CD4-positive, CD25-positive, alpha-beta regulatory T cell (primary cell): Measurements from ENCODE around the gene SEPTIN3. TPM values are rescaled to one million over a fixed set of nuclear protein-coding genes. Genes with fewer than 3 reads are reported as not detected.

Experiments
- ATAC-seq, 2 donors: fragments of 150-1000 bp; cut with Tn5 transposase; one replicate each; pipeline ENCODE4 v1.10.0; 2021; ENCODE audit warnings: low read depth in 2 of 2, moderate number of reproducible peaks in 2 of 2, moderate library complexity in 1 of 2
- DNase-seq, 3 donors: peaks; one replicate each; pipeline versions ENCODE4 v3.0.0 to v3.0.0-alpha.2; 2012 to 2022; ENCODE audit warnings: mixed read lengths in 1 of 3
- H3K27ac ChIP-seq: one replicate; pipeline ENCODE4 v1.7.0; 2013; ENCODE audit warnings: mild to moderate bottlenecking, low read length; ENCODE audit not compliant: insufficient read depth, poor library complexity, severe bottlenecking
- H3K27me3 ChIP-seq: one replicate; pipeline ENCODE4 v1.7.0; 2013; ENCODE audit warnings: low read length; ENCODE audit not compliant: control insufficient read depth, insufficient read depth
- H3K36me3 ChIP-seq: one replicate; pipeline ENCODE4 v1.7.0; 2013; ENCODE audit warnings: mild to moderate bottlenecking, low read length, moderate library complexity; ENCODE audit not compliant: control insufficient read depth, insufficient read depth
- H3K4me1 ChIP-seq: 2 replicates; pipeline ENCODE4 v1.7.0; 2013; ENCODE audit warnings: mild to moderate bottlenecking, low read length; ENCODE audit not compliant: insufficient read depth, control insufficient read depth, poor library complexity, severe bottlenecking
- H3K4me3 ChIP-seq: one replicate; pipeline ENCODE4 v1.7.0; 2013; ENCODE audit warnings: low read depth, mild to moderate bottlenecking, low read length, moderate library complexity
- H3K9me3 ChIP-seq, 2 experiments: 1 replicate in 1 of 2; 2 replicates in 1 of 2; pipeline ENCODE4 v1.7.0; 2013; ENCODE audit warnings: low read length in 2 of 2, mild to moderate bottlenecking in 1 of 2, moderate library complexity in 1 of 2; ENCODE audit not compliant: control insufficient read depth in 2 of 2
- H3K27ac Mint-ChIP-seq, 3 donors: one replicate each; pipeline ENCODE4 v1.8.0; 2020 to 2022; ENCODE audit warnings: mild to moderate bottlenecking in 3 of 3, mixed read lengths in 3 of 3, moderate library complexity in 2 of 3
- H3K27me3 Mint-ChIP-seq: one replicate; pipeline ENCODE4 v1.8.0; 2022; ENCODE audit warnings: mild to moderate bottlenecking, mixed read lengths
- H3K36me3 Mint-ChIP-seq: one replicate; pipeline ENCODE4 v1.8.0; 2020; ENCODE audit warnings: mixed read lengths
- H3K4me1 Mint-ChIP-seq, 4 donors: one replicate each; pipeline ENCODE4 v1.8.0; 2020 to 2022; ENCODE audit warnings: mixed read lengths in 4 of 4, mild to moderate bottlenecking in 1 of 4
- H3K4me3 Mint-ChIP-seq, 4 donors: one replicate each; pipeline ENCODE4 v1.8.0; 2020 to 2022; ENCODE audit warnings: mild to moderate bottlenecking in 4 of 4, mixed read lengths in 4 of 4, moderate library complexity in 3 of 4
- H3K9me3 Mint-ChIP-seq, 7 donors: one replicate each; pipeline ENCODE4 v1.8.0; 2020 to 2022; ENCODE audit warnings: mixed read lengths in 7 of 7, mild to moderate bottlenecking in 3 of 7, moderate library complexity in 2 of 7
- polyA plus RNA-seq, 4 donors: library from polyadenylated mRNA; unstranded; fragments of 300-500 nt; fragmentation: Illumina TruSeq; gene quantifications; one replicate each; pipeline ENCODE4 v1.2.3, GENCODE V29; 2021
- total RNA-seq: library from RNA; stranded (reverse); gene quantifications from one replicate; pipeline ENCODE4 v1.2.3, GENCODE V29; 2022

Gene SEPTIN3, protein sequence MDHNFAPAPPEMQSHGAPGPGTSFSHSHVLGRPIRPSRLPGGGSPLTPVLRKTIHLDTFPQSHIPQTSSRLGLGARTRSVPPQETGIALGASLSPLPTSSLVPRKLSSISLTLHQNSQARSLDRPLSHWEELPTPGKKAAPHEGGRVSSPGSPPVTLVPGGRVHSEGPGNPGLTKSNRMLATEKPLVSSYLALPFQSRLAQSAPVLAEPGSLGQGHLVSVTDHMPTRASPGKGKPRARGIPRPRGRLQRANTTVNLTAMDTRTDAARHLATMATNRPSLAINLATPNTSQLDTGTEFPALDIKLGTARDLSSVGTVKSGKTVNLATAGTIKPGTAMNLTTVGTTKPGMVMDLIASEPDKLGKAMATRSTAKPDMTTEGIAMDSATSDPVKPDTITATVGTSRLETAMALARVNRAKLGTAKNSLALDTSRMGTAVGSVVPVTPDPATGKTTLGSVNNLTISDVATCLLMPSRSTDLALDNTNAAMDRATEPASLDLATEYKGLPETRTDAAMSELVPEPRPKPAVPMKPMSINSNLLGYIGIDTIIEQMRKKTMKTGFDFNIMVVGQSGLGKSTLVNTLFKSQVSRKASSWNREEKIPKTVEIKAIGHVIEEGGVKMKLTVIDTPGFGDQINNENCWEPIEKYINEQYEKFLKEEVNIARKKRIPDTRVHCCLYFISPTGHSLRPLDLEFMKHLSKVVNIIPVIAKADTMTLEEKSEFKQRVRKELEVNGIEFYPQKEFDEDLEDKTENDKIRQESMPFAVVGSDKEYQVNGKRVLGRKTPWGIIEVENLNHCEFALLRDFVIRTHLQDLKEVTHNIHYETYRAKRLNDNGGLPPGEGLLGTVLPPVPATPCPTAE
- total RNA-seq: 0.67 TPM
- polyA plus RNA-seq: under 1 TPM in 3 of 4 donors, not detected in 1; 0.11 to 0.49 (median 0.39) TPM

GRCh38 chr22:41969110-41969646 is at the start of gene SEPTIN3:
SEPTIN3 (plus strand) TSS chr22:41969443; CDS start chr22:41971493, 2,050 bp downstream.
- no peaks in the 10 kb centered on the region for H3K9me3 Mint-ChIP-seq
- peaks cover 0 to 9% (median 4%) of the 10 kb centered on the region in 4 donors for H3K4me1 Mint-ChIP-seq
- no peaks in the 10 kb centered on the region for H3K27me3 ChIP-seq
- H3K27me3 Mint-ChIP-seq: peaks cover 23% of the 10 kb centered on the region
- H3K27ac Mint-ChIP-seq: no peak within 1 kb of the TSS
- no peaks in the 10 kb centered on the region for H3K36me3 ChIP-seq
- no peak within 1 kb of the TSS for H3K27ac ChIP-seq
- DNase-seq: no peak
- H3K4me1 ChIP-seq: no peaks in the 10 kb centered on the region
- H3K9me3 ChIP-seq: no peaks in the 10 kb centered on the region
- H3K36me3 Mint-ChIP-seq: no peaks in the 10 kb centered on the region
- ATAC-seq: no peak
- no peak within 1 kb of the TSS for H3K4me3 ChIP-seq
- H3K4me3 Mint-ChIP-seq: peak within 1 kb of the TSS in 2 of 4 donors; percentile 16 to 53

- Histone ChIP-seq H3K4me1 (peaks cover 28% of the 10 kb centered on the region), H3K36me3 (no peaks in the 10 kb centered on the region), H3K27me3 (peaks cover 5% of the 10 kb centered on the region), H3K9me3 (no peaks in the 10 kb centered on the region), H3K4me3 (no peak overlapping the region), H3K27ac (no peak overlapping the region)
- no peaks in the 10 kb centered on the region for H3K36me3 Mint-ChIP-seq
- ATAC-seq (no peak), DNase-seq (no peak)
- H3K9me3 Mint-ChIP-seq: no peaks in the 10 kb centered on the region
- peak overlapping the region; percentile 16 to 79 (median 66) for H3K4me3 Mint-ChIP-seq
- peaks cover 43% of the 10 kb centered on the region for H3K27me3 Mint-ChIP-seq
- H3K4me1 Mint-ChIP-seq: peaks cover 0 to 40% (median 9%) of the 10 kb centered on the region in 4 donors
- H3K27ac Mint-ChIP-seq: peak overlapping the region in 1 of 3 donors; percentile 81
These were observed 48.8 kb upstream of the SEPTIN3 start for GRCh38 chr22:41920271-41920976.

- no peaks in the 10 kb centered on the region for H3K9me3 ChIP-seq
- ATAC-seq (no peak), DNase-seq (no peak)
- H3K27me3 Mint-ChIP-seq: peaks cover 30% of the 10 kb centered on the region
- H3K36me3 Mint-ChIP-seq: no peaks in the 10 kb centered on the region
- H3K4me3 Mint-ChIP-seq: peak overlapping the region in 2 of 4 donors; percentile 38 to 67
- peaks cover 0 to 37% (median 6%) of the 10 kb centered on the region in 4 donors for H3K4me1 Mint-ChIP-seq
- no peaks in the 10 kb centered on the region for H3K9me3 Mint-ChIP-seq
- H3K27ac ChIP-seq: no peak overlapping the region
- H3K36me3 ChIP-seq: no peaks in the 10 kb centered on the region
- H3K4me3 ChIP-seq: no peak overlapping the region
- no peak overlapping the region for H3K27ac Mint-ChIP-seq
- peaks cover 34% of the 10 kb centered on the region for H3K4me1 ChIP-seq
- no peaks in the 10 kb centered on the region for H3K27me3 ChIP-seq
These were observed 46.9 kb upstream of the SEPTIN3 start for GRCh38 chr22:41922328-41922727.

DNA sequence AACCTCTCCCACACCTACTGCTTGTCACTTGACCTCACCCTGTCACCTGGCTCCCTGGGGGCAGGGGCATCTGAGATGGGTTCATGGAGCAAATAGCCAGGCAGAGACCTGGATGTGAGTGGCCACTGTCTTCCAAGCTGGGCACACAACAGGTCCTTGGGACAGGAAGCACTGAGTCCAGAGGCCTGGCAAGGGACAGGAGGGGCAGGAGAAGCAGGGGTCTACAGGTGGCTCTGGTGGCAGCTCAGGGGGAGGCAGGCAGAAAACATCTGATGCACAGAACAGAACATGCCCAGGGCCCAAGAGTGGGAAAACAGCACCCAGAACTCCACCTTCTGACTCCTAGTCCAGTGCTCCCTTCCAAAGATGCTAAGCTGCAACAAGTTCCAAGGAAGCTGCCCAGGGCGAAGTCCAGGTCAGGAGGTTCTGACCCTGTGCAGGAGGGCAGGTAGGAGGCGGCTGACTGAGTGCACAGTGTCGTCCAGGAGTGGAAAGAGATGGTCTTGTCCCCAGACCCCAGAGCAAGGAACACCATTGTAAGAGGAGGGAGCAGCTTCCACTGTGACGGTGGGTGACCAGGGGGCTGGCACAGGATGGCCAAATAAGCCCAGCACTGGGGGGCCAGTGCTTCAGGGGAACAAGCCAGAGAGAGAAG is 46.2 kb upstream of the SEPTIN3 start:
- Histone ChIP-seq H3K36me3 (no peaks in the 10 kb centered on the region), H3K9me3 (no peaks in the 10 kb centered on the region), H3K27ac (no peak overlapping the region), H3K4me3 (no peak overlapping the region), H3K27me3 (no peaks in the 10 kb centered on the region), H3K4me1 (peaks cover 28% of the 10 kb centered on the region)
- no peaks in the 10 kb centered on the region for H3K36me3 Mint-ChIP-seq
- no peaks in the 10 kb centered on the region for H3K9me3 Mint-ChIP-seq
- H3K27me3 Mint-ChIP-seq: peaks cover 27% of the 10 kb centered on the region
- H3K27ac Mint-ChIP-seq: peak overlapping the region in 1 of 3 donors; percentile 77
- peak overlapping the region in 2 of 4 donors; percentile 32 to 54 for H3K4me3 Mint-ChIP-seq
- peaks cover 0 to 38% (median 7%) of the 10 kb centered on the region in 4 donors for H3K4me1 Mint-ChIP-seq
- no peak for ATAC-seq
- no peak for DNase-seq

GRCh38 chr22:41923595-41924276 is 45.5 kb upstream of the SEPTIN3 start:
- Mint-ChIP-seq H3K4me1 (peaks cover 0 to 38% (median 7%) of the 10 kb centered on the region in 4 donors), H3K36me3 (no peaks in the 10 kb centered on the region), H3K27ac (peak overlapping the region in 1 of 3 donors; percentile 75), H3K9me3 (no peaks in the 10 kb centered on the region), H3K27me3 (peaks cover 24% of the 10 kb centered on the region), H3K4me3 (no peak overlapping the region)
- H3K27ac ChIP-seq: no peak overlapping the region
- no peaks in the 10 kb centered on the region for H3K36me3 ChIP-seq
- no peaks in the 10 kb centered on the region for H3K27me3 ChIP-seq
- H3K4me1 ChIP-seq: peaks cover 25% of the 10 kb centered on the region
- no peak for ATAC-seq
- no peaks in the 10 kb centered on the region for H3K9me3 ChIP-seq
- no peak overlapping the region for H3K4me3 ChIP-seq
- no peak for DNase-seq

GRCh38 chr22:41925783-41926460 is 43.3 kb upstream of the SEPTIN3 start:
- Mint-ChIP-seq H3K27ac (peak overlapping the region in 2 of 3 donors; percentile 38 to 75), H3K36me3 (no peaks in the 10 kb centered on the region), H3K9me3 (no peaks in the 10 kb centered on the region), H3K4me3 (peak overlapping the region; percentile 82 to 89 (median 87)), H3K27me3 (peaks cover 24% of the 10 kb centered on the region), H3K4me1 (peaks cover 0 to 32% (median 4%) of the 10 kb centered on the region in 4 donors)
- Histone ChIP-seq H3K4me1 (peaks cover 12% of the 10 kb centered on the region), H3K36me3 (no peaks in the 10 kb centered on the region), H3K27me3 (no peaks in the 10 kb centered on the region), H3K9me3 (no peaks in the 10 kb centered on the region), H3K27ac (peak overlapping the region; percentile 23), H3K4me3 (peak overlapping the region; percentile 55)
- peak; percentile 77 to 79 for ATAC-seq
- peak; percentile 61 to 79 (median 72) for DNase-seq
